Measurements from ENCODE around the gene PTPRN2.
A peak's percentile ranks its signal among the peaks of the same experiment; 100 is the strongest.

The PTPRN2 gene

GRCh38 chr7:158000160-158000559 lies 587.5 kb downstream of the PTPRN2 start:
- DNase-seq: peak; percentile 10 to 90 (median 67)

GRCh38 chr7:157998884-157999552 lies 588.6 kb downstream of the PTPRN2 start:
- DNase-seq: no peak

GRCh38 chr7:157997471-157997870 lies 590.2 kb downstream of the PTPRN2 start:
- no peak for DNase-seq

GRCh38 chr7:157997080-157997440 lies 590.6 kb downstream of the PTPRN2 start:
- DNase-seq: no peak

- no peak for DNase-seq
Observed at GRCh38 chr7:157996359-157997079, 591.1 kb downstream of the PTPRN2 start.

- DNase-seq: no peak
Observed at GRCh38 chr7:157995815-157996214, 591.8 kb downstream of the PTPRN2 start.

- DNase-seq: no peak
Observed at GRCh38 chr7:157994319-157994718, 593.3 kb downstream of the PTPRN2 start.

- DNase-seq: no peak
Observed at GRCh38 chr7:157993406-157994105, 594.1 kb downstream of the PTPRN2 start.

- DNase-seq: no peak
Observed at GRCh38 chr7:157992511-157993160, 595.0 kb downstream of the PTPRN2 start.

GRCh38 chr7:157991761-157992160 lies 595.9 kb downstream of the PTPRN2 start:
- no peak for DNase-seq

GRCh38 chr7:157991351-157991750 lies 596.3 kb downstream of the PTPRN2 start:
- no peak for DNase-seq

- DNase-seq: no peak
Observed at GRCh38 chr7:157990881-157991250, 596.8 kb downstream of the PTPRN2 start.

GRCh38 chr7:157990226-157990880 lies 597.3 kb downstream of the PTPRN2 start:
- DNase-seq: peak in 1 of 3 experiments; percentile 28

GRCh38 chr7:157989589-157989988 lies 598.0 kb downstream of the PTPRN2 start:
- no peak for DNase-seq

GRCh38 chr7:157987906-157988305 lies 599.7 kb downstream of the PTPRN2 start:
- no peak for DNase-seq

GRCh38 chr7:157986051-157986450 lies 601.6 kb downstream of the PTPRN2 start:
- DNase-seq: no peak

GRCh38 chr7:157985636-157986035 lies 602.0 kb downstream of the PTPRN2 start:
- DNase-seq: no peak

GRCh38 chr7:157984423-157985163 lies 603.0 kb downstream of the PTPRN2 start:
- DNase-seq: no peak

GRCh38 chr7:157983502-157984422 lies 603.9 kb downstream of the PTPRN2 start:
- no peak for DNase-seq

- peak in 1 of 3 experiments; percentile 14 for DNase-seq
Observed at GRCh38 chr7:157981778-157982177, 605.8 kb downstream of the PTPRN2 start.

GRCh38 chr7:157980774-157981173 lies 606.8 kb downstream of the PTPRN2 start:
- no peak for DNase-seq
